Naive thymus-derived CD8-positive, alpha-beta T cell (primary cell): ENCODE results near the gene COA4. TPM values are rescaled to one million over a fixed set of nuclear protein-coding genes. Genes with fewer than 3 reads are reported as not detected.

Experiments used
- ATAC-seq, 2 donors: fragments of 150-1000 bp; cut with Tn5 transposase in 1 of 2; sonication (Bioruptor Pico), chemical (Tn5 transposase) in 1 of 2; 1 replicate in 1 of 2; 2 replicates in 1 of 2; pipeline ENCODE4 v1.10.0; 2021; ENCODE audit warnings: mild to moderate bottlenecking in 2 of 2, moderate library complexity in 2 of 2
- POLR2A ChIA-PET: fragments of 350-600 bp; sonication (Branson Sonifier 250); formaldehyde crosslinking; loops from one replicate; lab custom pipeline; 2021; ENCODE audit warnings: antibody characterized with exemption; lab: Charles Lee
- DNase-seq, 10 donors: peaks; one replicate each; pipeline versions ENCODE4 v3.0.0 to v3.0.0-alpha.2; 2020 to 2022
- H3K27ac Mint-ChIP-seq, 10 donors: one replicate each; pipeline ENCODE4 v1.8.0; 2020 to 2022; ENCODE audit warnings: mild to moderate bottlenecking in 10 of 10, mixed read lengths in 10 of 10, moderate library complexity in 4 of 10, inconsistent platforms in 1 of 10
- H3K27me3 Mint-ChIP-seq, 5 donors: one replicate each; pipeline ENCODE4 v1.8.0; 2021 to 2022; ENCODE audit warnings: mixed read lengths in 5 of 5
- H3K36me3 Mint-ChIP-seq, 3 donors: one replicate each; pipeline ENCODE4 v1.8.0; 2020 to 2022; ENCODE audit warnings: mixed read lengths in 3 of 3, mild to moderate bottlenecking in 2 of 3, inconsistent platforms in 1 of 3
- H3K4me1 Mint-ChIP-seq, 4 donors: one replicate each; pipeline ENCODE4 v1.8.0; 2021 to 2022; ENCODE audit warnings: mixed read lengths in 4 of 4
- H3K4me3 Mint-ChIP-seq, 10 donors: one replicate each; pipeline ENCODE4 v1.8.0; 2020 to 2022; ENCODE audit warnings: mild to moderate bottlenecking in 10 of 10, mixed read lengths in 10 of 10, moderate library complexity in 6 of 10, inconsistent platforms in 1 of 10
- H3K9me3 Mint-ChIP-seq, 9 donors: one replicate each; pipeline ENCODE4 v1.8.0; 2020 to 2022; ENCODE audit warnings: mixed read lengths in 9 of 9, mild to moderate bottlenecking in 3 of 9, inconsistent platforms in 1 of 9, moderate library complexity in 1 of 9
- polyA plus RNA-seq, 3 donors: library from polyadenylated mRNA; unstranded; fragments of 300-500 nt; fragmentation: Illumina TruSeq; gene quantifications; one replicate each; pipeline ENCODE4 v1.2.3, GENCODE V29; 2021
- total RNA-seq, 8 experiments: library from RNA in 2 of 8; stranded (reverse) in 2 of 8; gene quantifications; one replicate each; pipeline ENCODE4 v1.2.3 and lab custom pipeline; 2021 to 2026

Gene COA4
- total RNA-seq (10 to 100 TPM; 62.4 to 77.3 TPM), polyA plus RNA-seq (10 to 100 TPM; 48.1 to 66.8 (median 61.4) TPM), total RNA-seq (lab: John Stamatoyannopoulos, UW) (9.3 to 64.5 (median 28.1) reads per million in 6 experiments)

GRCh38 chr11:73876424-73877310, at the start of gene COA4, which contains the start of gene PAAF1:
COA4 (minus strand) TSS chr11:73876846; CDS start chr11:73873378, 3,468 bp downstream.
PAAF1 (plus strand) TSS chr11:73876999; CDS start chr11:73877022, 23 bp downstream.
- ATAC-seq (peak; percentile 96 to 97), DNase-seq (peak; percentile 85 to 96 (median 92))
- POLR2A ChIA-PET, result interaction anchor here (0.8 kb wide), 1 partner anchor 116 kb away, joined by 3 read pairs; the partner anchor contains the start of gene RAB6A
- H3K36me3 Mint-ChIP-seq, result peaks cover 0 to 39% (median 6%) of the 10 kb centered on the region in 3 donors
- H3K27ac Mint-ChIP-seq, result peak within 1 kb of the TSS; percentile 93 to 99 (median 98)
- H3K9me3 Mint-ChIP-seq, result no peaks in the 10 kb centered on the region
- peak within 1 kb of the TSS; percentile 93 to 99 (median 98) for H3K4me3 Mint-ChIP-seq
- H3K27me3 Mint-ChIP-seq, result no peaks in the 10 kb centered on the region
- H3K4me1 Mint-ChIP-seq, result peaks cover 18 to 49% (median 44%) of the 10 kb centered on the region in 4 donors

GRCh38 chr11:73921180-73921579, 44.5 kb upstream of the COA4 start:
- DNase-seq (no peak), ATAC-seq (no peak)
- Mint-ChIP-seq H3K27me3 (no peaks in the 10 kb centered on the region), H3K27ac (peak overlapping the region in 2 of 10 donors; percentile 22 to 34), H3K4me1 (no peaks in the 10 kb centered on the region), H3K36me3 (peaks cover 0 to 88% (median 23%) of the 10 kb centered on the region in 3 donors), H3K4me3 (no peak overlapping the region), H3K9me3 (no peaks in the 10 kb centered on the region)
- POLR2A ChIA-PET, result no interaction called here

GRCh38 chr11:73916435-73916834, 39.8 kb upstream of the COA4 start:
- Mint-ChIP-seq H3K9me3 (no peaks in the 10 kb centered on the region), H3K4me1 (no peaks in the 10 kb centered on the region), H3K27me3 (no peaks in the 10 kb centered on the region), H3K36me3 (peaks cover 7 to 89% (median 37%) of the 10 kb centered on the region in 3 donors), H3K27ac (no peak overlapping the region), H3K4me3 (no peak overlapping the region)
- POLR2A ChIA-PET, result no interaction called here
- ATAC-seq (no peak), DNase-seq (no peak)

- Mint-ChIP-seq H3K36me3 (peaks cover 12 to 93% (median 37%) of the 10 kb centered on the region in 3 donors), H3K27ac (peak overlapping the region in 1 of 10 donors; percentile 66), H3K4me3 (no peak overlapping the region), H3K9me3 (no peaks in the 10 kb centered on the region), H3K4me1 (no peaks in the 10 kb centered on the region), H3K27me3 (no peaks in the 10 kb centered on the region)
- ATAC-seq (no peak), DNase-seq (no peak)
- POLR2A ChIA-PET, result interaction anchor here (0.6 kb wide), 1 partner anchor 9 kb away, joined by 4 read pairs; no protein-coding TSS in a partner anchor
Observed at GRCh38 chr11:73914284-73914683, 37.6 kb upstream of the COA4 start.

- Mint-ChIP-seq H3K36me3 (peaks cover 12 to 89% (median 34%) of the 10 kb centered on the region in 3 donors), H3K27ac (no peak overlapping the region), H3K9me3 (no peaks in the 10 kb centered on the region), H3K27me3 (no peaks in the 10 kb centered on the region), H3K4me3 (no peak overlapping the region), H3K4me1 (no peaks in the 10 kb centered on the region)
- ATAC-seq (no peak), DNase-seq (no peak)
- POLR2A ChIA-PET, result no interaction called here
Observed at GRCh38 chr11:73913472-73913871, 36.8 kb upstream of the COA4 start.

DNA sequence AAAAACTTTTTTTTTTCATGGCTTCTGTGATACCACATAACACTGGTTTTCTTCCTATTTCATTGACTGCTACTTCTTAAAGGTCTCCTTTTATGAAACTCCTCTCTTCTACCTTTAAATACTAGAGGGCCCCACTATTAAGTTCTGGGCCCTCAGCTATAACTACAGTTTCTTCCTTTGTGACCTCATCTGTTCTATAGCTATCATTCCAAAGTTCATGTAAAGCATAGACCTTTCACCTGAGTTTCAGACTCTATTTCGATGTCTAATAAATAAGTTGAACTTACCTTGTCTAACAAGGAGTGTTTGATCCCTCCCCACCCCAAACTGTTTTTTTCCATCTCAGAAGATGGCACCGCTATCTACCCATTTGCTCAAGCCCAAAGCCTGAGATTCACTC, 35.4 kb upstream of the COA4 start:
- H3K9me3 Mint-ChIP-seq, result no peaks in the 10 kb centered on the region
- peaks cover 12 to 80% (median 29%) of the 10 kb centered on the region in 3 donors for H3K36me3 Mint-ChIP-seq
- peak overlapping the region in 2 of 10 donors; percentile 12 to 15 for H3K27ac Mint-ChIP-seq
- ATAC-seq (no peak), DNase-seq (no peak)
- H3K4me3 Mint-ChIP-seq, result no peak overlapping the region
- no peaks in the 10 kb centered on the region for H3K4me1 Mint-ChIP-seq
- POLR2A ChIA-PET, result no interaction called here
- no peaks in the 10 kb centered on the region for H3K27me3 Mint-ChIP-seq

DNA sequence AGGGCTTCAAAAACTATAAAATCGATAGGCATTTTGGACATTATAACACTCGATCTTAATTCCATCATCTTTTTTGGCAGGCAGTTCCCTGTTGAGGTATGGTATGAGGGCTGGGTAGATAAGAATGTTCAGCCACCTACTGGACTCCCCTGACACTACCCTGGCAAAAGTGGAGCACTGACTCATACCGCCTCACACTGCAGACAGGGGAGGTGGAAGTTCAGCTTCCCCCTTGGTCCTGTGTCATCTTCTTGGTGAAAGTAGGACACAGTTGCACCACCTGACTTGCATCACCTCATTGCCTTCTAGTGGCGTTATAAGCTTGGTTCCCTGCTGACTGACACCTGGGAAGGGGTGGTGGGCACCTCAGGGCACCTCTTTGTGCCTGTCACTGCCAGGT, 30.5 kb upstream of the COA4 start:
- Mint-ChIP-seq H3K4me3 (no peak overlapping the region), H3K4me1 (no peaks in the 10 kb centered on the region), H3K36me3 (peaks cover 6 to 68% (median 9%) of the 10 kb centered on the region in 3 donors), H3K27ac (peak overlapping the region in 1 of 10 donors; percentile 62), H3K9me3 (no peaks in the 10 kb centered on the region), H3K27me3 (no peaks in the 10 kb centered on the region)
- DNase-seq (no peak), ATAC-seq (no peak)
- POLR2A ChIA-PET, result no interaction called here

GRCh38 chr11:73902303-73902702, 25.7 kb upstream of the COA4 start:
- Mint-ChIP-seq H3K4me1 (no peaks in the 10 kb centered on the region), H3K9me3 (no peaks in the 10 kb centered on the region), H3K27me3 (no peaks in the 10 kb centered on the region), H3K4me3 (no peak overlapping the region), H3K36me3 (peaks cover 0 to 69% (median 12%) of the 10 kb centered on the region in 3 donors), H3K27ac (no peak overlapping the region)
- ATAC-seq, result no peak
- POLR2A ChIA-PET, result interaction anchor here (0.7 kb wide), 1 partner anchor 156 kb away, joined by 5 read pairs; no protein-coding TSS in a partner anchor
- no peak for DNase-seq

- no peak overlapping the region for H3K27ac Mint-ChIP-seq
- H3K36me3 Mint-ChIP-seq, result peaks cover 5 to 64% (median 9%) of the 10 kb centered on the region in 3 donors
- DNase-seq (no peak), ATAC-seq (no peak)
- POLR2A ChIA-PET, result no interaction called here
- no peaks in the 10 kb centered on the region for H3K9me3 Mint-ChIP-seq
- no peaks in the 10 kb centered on the region for H3K27me3 Mint-ChIP-seq
- H3K4me1 Mint-ChIP-seq, result peaks cover 0 to 11% (median 4%) of the 10 kb centered on the region in 4 donors
- no peak overlapping the region for H3K4me3 Mint-ChIP-seq
Observed at GRCh38 chr11:73894725-73895335, 18.2 kb upstream of the COA4 start.

GRCh38 chr11:73893041-73893440, 16.4 kb upstream of the COA4 start:
- POLR2A ChIA-PET, result interaction anchor here (0.7 kb wide), 1 partner anchor 95 kb away, joined by 9 read pairs; no protein-coding TSS in a partner anchor
- Mint-ChIP-seq H3K27me3 (no peaks in the 10 kb centered on the region), H3K4me1 (peaks cover 0 to 14% (median 5%) of the 10 kb centered on the region in 4 donors), H3K27ac (peak overlapping the region in 1 of 10 donors; percentile 28), H3K36me3 (peaks cover 5 to 64% (median 9%) of the 10 kb centered on the region in 3 donors), H3K9me3 (no peaks in the 10 kb centered on the region), H3K4me3 (no peak overlapping the region)
- ATAC-seq, result no peak
- no peak for DNase-seq

DNA sequence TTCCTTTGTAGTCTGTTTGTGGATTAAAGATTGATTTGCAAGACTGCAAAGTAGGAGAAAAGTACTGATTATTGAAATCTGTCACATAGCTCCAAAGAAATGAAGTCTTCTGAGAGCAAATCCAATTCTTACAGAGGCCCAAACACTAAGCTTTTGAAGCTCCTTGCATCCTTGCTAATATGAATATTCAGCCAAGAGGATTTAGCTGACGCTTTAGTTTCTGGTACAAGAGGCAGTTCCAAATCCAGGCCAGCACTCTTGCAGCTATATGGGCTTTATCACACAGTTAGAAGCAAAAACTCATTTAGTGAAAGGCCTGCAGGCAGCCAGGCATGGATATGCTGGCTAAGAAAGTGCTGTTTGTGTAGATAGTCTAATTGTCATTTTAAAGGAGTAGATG, 12.9 kb upstream of the COA4 start:
- peaks cover 0 to 69% (median 16%) of the 10 kb centered on the region in 3 donors for H3K36me3 Mint-ChIP-seq
- no peaks in the 10 kb centered on the region for H3K27me3 Mint-ChIP-seq
- no peak for DNase-seq
- peaks cover 0 to 14% (median 9%) of the 10 kb centered on the region in 4 donors for H3K4me1 Mint-ChIP-seq
- ATAC-seq, result no peak
- H3K27ac Mint-ChIP-seq, result no peak overlapping the region
- no peaks in the 10 kb centered on the region for H3K9me3 Mint-ChIP-seq
- POLR2A ChIA-PET, result interaction anchor here (0.5 kb wide), 1 partner anchor 9 kb away, joined by 3 read pairs; no protein-coding TSS in a partner anchor
- no peak overlapping the region for H3K4me3 Mint-ChIP-seq

- Mint-ChIP-seq H3K27ac (peak overlapping the region in 1 of 10 donors; percentile 28), H3K9me3 (no peaks in the 10 kb centered on the region), H3K36me3 (peaks cover 0 to 66% (median 16%) of the 10 kb centered on the region in 3 donors), H3K27me3 (no peaks in the 10 kb centered on the region), H3K4me1 (peaks cover 0 to 14% (median 9%) of the 10 kb centered on the region in 4 donors), H3K4me3 (no peak overlapping the region)
- DNase-seq (no peak), ATAC-seq (no peak)
- POLR2A ChIA-PET, result no interaction called here
Observed at GRCh38 chr11:73889019-73889418, 12.4 kb upstream of the COA4 start.
